HepG2 (cell line): ENCODE data around the gene BDH2. TPM values are rescaled to one million over a fixed set of nuclear protein-coding genes. Genes with fewer than 3 reads are reported as not detected.

Experiments used
- ATAC-seq: fragments of 200-7000 bp; cut with Tn5 transposase; 3 replicates; pipeline ENCODE4 v1.9.1; 2020; ENCODE audit warnings: mild to moderate bottlenecking, moderate library complexity
- BruUV-seq: library from RNA; stranded (reverse); fragments of 400-500 nt; replicated peaks from 2 replicates; lab custom pipeline; 2021; lab: Mats Ljungman, UMichigan
- CTCF ChIA-PET: fragments of 300-600 bp; formaldehyde crosslinking; extraction: SDS; loops from one replicate; lab custom pipeline; 2021; ENCODE audit warnings: low total read pairs, inconsistent platforms, low intra/inter-chr PET ratio; lab: Yijun Ruan, JAX
- POLR2A ChIA-PET: fragments of 350-600 bp; sonication (Branson Sonifier 250); formaldehyde crosslinking; loops from one replicate; lab custom pipeline; 2020; ENCODE audit warnings: antibody characterized with exemption, inconsistent platforms; lab: Yijun Ruan, JAX
- DNase-seq: peaks from one replicate; pipeline ENCODE4 v3.0.0-alpha.2; 2015; ENCODE audit warnings: low spot score
- FAIRE-seq: peaks from 3 replicates; lab custom pipeline; 2011; peaks lifted over from hg19 to GRCh38; lab: Jason Lieb, UNC
- H2AFZ ChIP-seq: one replicate; pipeline ENCODE4 v1.6.1; 2011; ENCODE audit warnings: low read length, inconsistent platforms
- H3K27ac ChIP-seq: fragments of 300-600 bp; 3 replicates; pipeline ENCODE4 v1.8.0; 2011; ENCODE audit warnings: mixed run types, mild to moderate bottlenecking, mixed read lengths, low read length, inconsistent platforms; ENCODE audit not compliant: insufficient read depth; ENCODE audit errors: extremely low read length
- H3K27me3 ChIP-seq, 2 experiments: fragments of 200-600 bp in 1 of 2; 2 replicates in 1 of 2; 3 replicates in 1 of 2; pipeline versions ENCODE4 v1.6.0 to v1.8.0; 2011; ENCODE audit warnings: low read length in 2 of 2, mild to moderate bottlenecking in 2 of 2, moderate library complexity in 2 of 2, inconsistent platforms in 1 of 2; ENCODE audit not compliant: insufficient read depth in 2 of 2, control insufficient read depth in 1 of 2
- H3K36me3 ChIP-seq, 2 experiments: fragments of 200-600 bp in 1 of 2; replicated peaks in 1 of 2; 2 replicates in 1 of 2; 3 replicates in 1 of 2; pipeline versions ENCODE4 v1.5.1 to v1.8.0; 2011; ENCODE audit warnings: low read length in 2 of 2, inconsistent platforms in 1 of 2; ENCODE audit not compliant: insufficient read depth in 2 of 2, control insufficient read depth in 1 of 2
- H3K4me1 ChIP-seq: 2 replicates; pipeline ENCODE4 v1.5.1; 2012; ENCODE audit warnings: low read length, inconsistent platforms; ENCODE audit not compliant: insufficient read depth
- H3K4me2 ChIP-seq: 2 replicates; pipeline ENCODE4 v1.6.0; 2011; ENCODE audit warnings: low read depth, low read length, inconsistent platforms
- H3K4me3 ChIP-seq, 3 experiments: fragments of 200-600 bp in 1 of 3; sonication (generic), shearing (Covaris generic) in 1 of 3; replicated peaks in 1 of 3; 2 replicates each; pipeline ENCODE4 v1.5.1; 2011 to 2016; ENCODE audit warnings: low read length in 3 of 3, inconsistent platforms in 2 of 3, low read depth in 2 of 3, mild to moderate bottlenecking in 2 of 3, control low read depth in 1 of 3, mixed read lengths in 1 of 3; ENCODE audit not compliant: insufficient read depth in 1 of 3
- H3K79me2 ChIP-seq: one replicate; pipeline ENCODE4 v1.6.1; 2011; ENCODE audit warnings: low read length, inconsistent platforms; ENCODE audit not compliant: insufficient read depth
- H3K9ac ChIP-seq: 2 replicates; pipeline ENCODE4 v1.6.0; 2011; ENCODE audit warnings: mild to moderate bottlenecking, low read depth, low read length, inconsistent platforms; ENCODE audit not compliant: insufficient read depth
- H3K9me3 ChIP-seq: 2 replicates; pipeline ENCODE4 v1.5.1; 2012; ENCODE audit warnings: mild to moderate bottlenecking, low read length
- H4K20me1 ChIP-seq: 2 replicates; pipeline ENCODE4 v1.6.0; 2011; ENCODE audit warnings: inconsistent platforms, mild to moderate bottlenecking, low read length, moderate library complexity; ENCODE audit not compliant: insufficient read depth
- AFF4 ChIP-seq: sonication (generic); formaldehyde crosslinking; IDR thresholded peaks from 2 replicates; pipeline ENCODE4 v1.4.0; 2020; ENCODE audit warnings: missing genetic modification reagents
- CEBPZ ChIP-seq: IDR thresholded peaks from 2 replicates; pipeline ENCODE4 v1.6.1; 2012; ENCODE audit warnings: low read length, improper control_type of control experiment
- FOXJ3 ChIP-seq: sonication (generic); formaldehyde crosslinking; IDR thresholded peaks from 2 replicates; pipeline ENCODE4 v1.4.0; 2020; ENCODE audit warnings: missing genetic modification reagents, mild to moderate bottlenecking, borderline replicate concordance
- FOXP1 ChIP-seq, 2 experiments: fragments of 450-650 bp in 1 of 2; IDR thresholded peaks; 2 replicates each; pipeline ENCODE4 v1.6.1; 2017 to 2018; ENCODE audit warnings: antibody characterized with exemption in 1 of 2
- HHEX ChIP-seq: IDR thresholded peaks from 2 replicates; pipeline ENCODE4 v1.6.1; 2016; ENCODE audit warnings: control low read depth
- REXO4 ChIP-seq: sonication (generic); formaldehyde crosslinking; IDR thresholded peaks from 2 replicates; pipeline ENCODE4 v1.8.0; 2022; ENCODE audit warnings: missing genetic modification reagents, mild to moderate bottlenecking, borderline replicate concordance
- SP4 ChIP-seq: sonication (generic); formaldehyde crosslinking; IDR thresholded peaks from 2 replicates; pipeline ENCODE4 v1.8.1; 2023; ENCODE audit warnings: mild to moderate bottlenecking, missing genetic modification reagents
- TBL1XR1 ChIP-seq: fragments of 150-350 bp; IDR thresholded peaks from 2 replicates; pipeline ENCODE4 v1.6.1; 2014; ENCODE audit warnings: borderline replicate concordance, low read length; ENCODE audit not compliant: partially characterized antibody
- TOE1 ChIP-seq: sonication (generic); formaldehyde crosslinking; IDR thresholded peaks from 2 replicates; pipeline ENCODE4 v1.4.0; 2020; ENCODE audit warnings: mild to moderate bottlenecking, missing genetic modification reagents
- ZBTB46 ChIP-seq: sonication (generic); formaldehyde crosslinking; IDR thresholded peaks from 2 replicates; pipeline ENCODE4 v1.4.0; 2020; ENCODE audit warnings: mild to moderate bottlenecking, missing genetic modification reagents, borderline replicate concordance
- ZMYM4 ChIP-seq: sonication (generic); formaldehyde crosslinking; IDR thresholded peaks from 2 replicates; pipeline ENCODE4 v1.8.1; 2023; ENCODE audit warnings: mild to moderate bottlenecking, missing genetic modification reagents
- ZNF264 ChIP-seq: sonication (generic); formaldehyde crosslinking; IDR thresholded peaks from 2 replicates; pipeline ENCODE4 v1.4.0; 2020; ENCODE audit warnings: missing genetic modification reagents
- ZNF382 ChIP-seq: sonication (generic); formaldehyde crosslinking; IDR thresholded peaks from 2 replicates; pipeline ENCODE4 v1.5.0; 2020; ENCODE audit warnings: missing genetic modification reagents, mild to moderate bottlenecking, borderline replicate concordance
- ZNF484 ChIP-seq: sonication (generic); formaldehyde crosslinking; IDR thresholded peaks from 2 replicates; pipeline ENCODE4 v1.5.1; 2020; ENCODE audit warnings: mild to moderate bottlenecking, low read depth, missing genetic modification reagents, borderline replicate concordance
- WGBS: methylation state at CpG from one replicate; pipeline ENCODE4 v1.1.6; 2017; ENCODE audit warnings: low lambda C conversion rate; 5-methylcytosine and 5-hydroxymethylcytosine counted together
- in situ Hi-C: cut with HindIII; loops from 2 replicates; pipeline ENCODE4 v1.10.0; 2017; ENCODE audit warnings: low pct_unique_long_range_greater_than_20kb; ENCODE audit not compliant: extremely low pct_ligation_motif_present
- intact Hi-C: fragments of 100-400 bp; cut with micrococcal nuclease; formaldehyde crosslinking; loops from one replicate; pipeline ENCODE4 v1.10.0; 2022; ENCODE audit not compliant: unreplicated experiment
- polyA plus RNA-seq, 8 experiments: library from polyadenylated mRNA; depleted of rRNA in 3 of 8; stranded (reverse) in 7 of 8; unstranded in 1 of 8; fragments of >200 nt; fragmentation: Illumina TruSeq in 4 of 8; extraction: Trizol in 4 of 8; gene quantifications; 2 replicates each; pipeline versions ENCODE4 v1.2.1 to v1.2.3, GENCODE V29; 2011 to 2016; ENCODE audit warnings: low read depth in 4 of 8, missing spikeins in 1 of 8, mixed read lengths in 1 of 8; ENCODE audit not compliant: insufficient read depth in 1 of 8
- total RNA-seq, 5 experiments: library from RNA; depleted of rRNA; stranded (reverse); fragments of >200 nt; fragmentation: Illumina TruSeq; extraction: Trizol; gene quantifications; 2 replicates each; pipeline ENCODE4 v1.2.3, GENCODE V29; 2016; ENCODE audit warnings: low read depth in 1 of 5
- TF ChIP-seq, protein P1 (sequence below): IDR thresholded peaks from 2 replicates; pipeline ENCODE4 v1.6.1; 2016; ENCODE audit warnings: low read depth, borderline replicate concordance

The BDH2 gene
- total and polyA plus RNA-seq, 2 of the 13 experiments (the other 11 are each of a cell fraction or from before 2014, with no cell fraction given) = 34.8 to 46.2 TPM

DNA sequence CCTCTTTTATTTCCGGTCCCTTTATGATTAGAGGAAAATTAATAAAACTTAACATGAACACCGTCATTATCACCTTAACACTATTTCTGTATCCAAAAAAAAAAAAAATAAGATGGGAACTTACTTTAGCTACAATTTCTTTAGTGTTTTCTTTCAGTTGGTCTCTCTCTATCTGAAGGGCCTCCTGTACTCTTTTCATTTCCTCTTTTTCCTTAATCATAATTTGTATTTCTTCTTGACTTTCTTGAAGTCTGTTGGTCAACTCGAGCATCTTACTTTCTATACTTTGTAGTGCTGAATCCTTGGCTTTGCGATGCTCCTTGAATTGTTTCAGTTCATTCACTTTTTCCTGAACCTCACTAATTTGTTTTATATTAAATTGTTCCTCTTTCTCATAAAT lies 45.3 kb upstream of the BDH2 start:
- no peaks in the 10 kb centered on the region for H3K9me3 ChIP-seq
- H3K4me3 ChIP-seq = no peak overlapping the region
- ATAC-seq (no peak), FAIRE-seq (no peak), DNase-seq (no peak)
- no peaks in the 10 kb centered on the region for H3K27me3 ChIP-seq
- ChIA-PET POLR2A (no interaction called here), CTCF (no interaction called here)
- no peaks in the 10 kb centered on the region for H4K20me1 ChIP-seq
- WGBS = 96% methylated on average over 4 of the region's 4 CpGs
- no peak overlapping the region for H3K27ac ChIP-seq
- H3K79me2 ChIP-seq = no peaks in the 10 kb centered on the region
- intact Hi-C loops (no loop called here), in situ Hi-C loops (no loop called here)
- BruUV-seq = no TSS peak
- no peak overlapping the region for H2AFZ ChIP-seq
- no peak overlapping the region for H3K4me2 ChIP-seq
- H3K36me3 ChIP-seq = peaks cover 3 to 29% of the 10 kb centered on the region in 2 experiments; a peak in 4 of 5 replicates
- no peaks in the 10 kb centered on the region for H3K4me1 ChIP-seq
- H3K9ac ChIP-seq = no peak overlapping the region
- TF ChIP-seq ZNF382 (CRISPR knock-in tag) (no peak), ZBTB46 (CRISPR knock-in tag) (no peak), ZMYM4 (CRISPR knock-in tag) (no peak), HHEX (CRISPR knock-in tag) (no peak), FOXP1 (IDR thresholded peaks at IDR 0.05) (no peak), FOXP1 (CRISPR knock-in tag; IDR thresholded peaks at IDR 0.05) (no peak), ZNF484 (CRISPR knock-in tag) (no peak), TOE1 (no peak), TBL1XR1 (no peak), SP4 (CRISPR knock-in tag) (no peak), REXO4 (CRISPR knock-in tag) (no peak), CEBPZ (no peak), ZNF264 (no peak), FOXJ3 (CRISPR knock-in tag) (no peak), AFF4 (CRISPR knock-in tag) (no peak)
- TF ChIP-seq, protein P1, sequence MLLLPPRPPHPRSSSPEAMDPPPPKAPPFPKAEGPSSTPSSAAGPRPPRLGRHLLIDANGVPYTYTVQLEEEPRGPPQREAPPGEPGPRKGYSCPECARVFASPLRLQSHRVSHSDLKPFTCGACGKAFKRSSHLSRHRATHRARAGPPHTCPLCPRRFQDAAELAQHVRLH (CRISPR knock-in tag) = no peak
